ENCODE measurements around the gene ACIN1.
A peak's percentile ranks its signal among the peaks of the same experiment; 100 is the strongest.
"Not testable (repeated sequence)": the region's sequence is repeated elsewhere in the genome, so short reads cannot be mapped to it uniquely, and the experiment has no call there.

ACIN1 gene

GRCh38 chr14:23107620-23108019 is 12.7 kb upstream of the ACIN1 start:
- DNase-seq (ENCODE audit: low read depth, low spot score) = not testable (repeated sequence)

GRCh38 chr14:23106747-23107045 is 11.8 kb upstream of the ACIN1 start:
- DNase-seq (ENCODE audit: low read depth, low spot score) = no peak

- DNase-seq (ENCODE audit: low read depth, low spot score) = no peak
These were observed 10.4 kb upstream of the ACIN1 start for GRCh38 chr14:23105348-23105824.

GRCh38 chr14:23104591-23105347 is 9.8 kb upstream of the ACIN1 start, which contains the start of gene CIROP:
CIROP (minus strand) TSS chr14:23104989; CDS start chr14:23104920, 69 bp downstream.
- no peak for DNase-seq (ENCODE audit: low read depth, low spot score)

- no peak for DNase-seq (ENCODE audit: low read depth, low spot score)
These were observed 9.2 kb upstream of the ACIN1 start for GRCh38 chr14:23104070-23104590.

- DNase-seq (ENCODE audit: low read depth, low spot score) = no peak
These were observed 8.6 kb upstream of the ACIN1 start for GRCh38 chr14:23103581-23103980.

GRCh38 chr14:23102801-23103200 is 7.9 kb upstream of the ACIN1 start:
- no peak for DNase-seq (ENCODE audit: low read depth, low spot score)

GRCh38 chr14:23101986-23102625 is 7.2 kb upstream of the ACIN1 start:
- DNase-seq (ENCODE audit: low read depth, low spot score) = no peak

GRCh38 chr14:23101213-23101970 is 6.5 kb upstream of the ACIN1 start:
- no peak for DNase-seq (ENCODE audit: low read depth, low spot score)

GRCh38 chr14:23099212-23099861 is 4.4 kb upstream of the ACIN1 start:
- DNase-seq (ENCODE audit: low read depth, low spot score) = no peak

- no peak for DNase-seq (ENCODE audit: low read depth, low spot score)
These were observed 2.9 kb upstream of the ACIN1 start for GRCh38 chr14:23097786-23098185.

GRCh38 chr14:23095196-23096108 is 516 bp upstream of the ACIN1 start, which contains the start of gene C14orf119:
C14orf119 (plus strand) TSS chr14:23095505; CDS start chr14:23097659, 2,154 bp downstream.
- peak; percentile 96 for DNase-seq (ENCODE audit: low read depth, low spot score)

- DNase-seq (ENCODE audit: low read depth, low spot score) = peak; percentile 80
These were observed 808 bp downstream of the ACIN1 start for GRCh38 chr14:23093991-23094665.

- no peak for DNase-seq (ENCODE audit: low read depth, low spot score)
These were observed 1.4 kb downstream of the ACIN1 start for GRCh38 chr14:23093526-23093925.

GRCh38 chr14:23093104-23093503 is 1.8 kb downstream of the ACIN1 start:
- DNase-seq (ENCODE audit: low read depth, low spot score) = no peak

GRCh38 chr14:23091294-23092225 is 3.4 kb downstream of the ACIN1 start:
- DNase-seq (ENCODE audit: low read depth, low spot score) = no peak

GRCh38 chr14:23090254-23090636 is 4.7 kb downstream of the ACIN1 start:
- no peak for DNase-seq (ENCODE audit: low read depth, low spot score)

GRCh38 chr14:23089498-23090253 is 5.3 kb downstream of the ACIN1 start:
- DNase-seq (ENCODE audit: low read depth, low spot score) = no peak
